ENCODE data around the gene SEMA3F. TPM values are rescaled to one million over a fixed set of nuclear protein-coding genes. Genes with fewer than 3 reads are reported as not detected.

The SEMA3F gene
- total RNA-seq: 10.2 TPM
- long read RNA-seq, transcript SEMA3F-201 (19 exons, 3,802 nt): major isoform, 6 of 26 reads
- long read RNA-seq, partial matches to known transcripts: 3 of 26 reads
- long read RNA-seq, other reads (novel, unspliced or antisense): 17 of 26 reads

DNA sequence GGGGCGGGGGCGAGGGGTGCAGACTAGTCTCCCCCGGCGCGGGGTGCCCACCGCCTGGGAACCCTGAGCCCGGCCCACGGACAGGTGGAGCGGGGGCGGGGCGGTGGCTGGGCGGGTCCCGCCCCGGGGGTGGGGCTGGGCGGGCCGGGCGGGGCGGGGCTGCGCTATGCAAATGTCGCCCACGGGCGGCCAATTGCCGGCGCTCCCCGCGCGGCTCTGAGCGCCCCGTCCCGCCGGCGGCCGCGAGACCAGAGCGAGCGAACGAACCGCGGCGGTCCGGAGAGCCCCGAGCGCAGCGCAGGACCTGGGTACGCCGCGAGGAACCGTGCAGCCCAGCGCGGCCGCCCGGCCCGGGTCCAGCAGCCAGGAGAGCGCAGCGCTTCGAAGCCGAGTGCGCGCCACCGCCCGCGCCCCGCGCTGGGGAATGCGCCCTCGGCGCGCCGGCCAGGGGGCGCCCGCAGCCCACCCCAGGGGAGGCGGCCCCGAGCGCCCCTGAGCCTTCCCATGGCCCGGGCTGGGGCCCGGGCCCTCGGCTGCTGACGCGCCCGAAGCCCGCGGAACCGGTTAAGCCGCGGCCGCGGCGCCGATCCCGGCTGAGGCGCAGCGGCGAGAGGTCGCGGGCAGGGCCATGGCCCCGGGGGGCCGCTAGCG lies at the start of gene SEMA3F:
SEMA3F (plus strand) TSS at position 485 of the 651 bp plus-strand sequence. CDS start 4,299 bp downstream, outside the sequence.
- H3K4me3 ChIP-seq: peak within 1 kb of the TSS; percentile 74
- peak; percentile 63 for DNase-seq
- TF ChIP-seq, protein P1, sequence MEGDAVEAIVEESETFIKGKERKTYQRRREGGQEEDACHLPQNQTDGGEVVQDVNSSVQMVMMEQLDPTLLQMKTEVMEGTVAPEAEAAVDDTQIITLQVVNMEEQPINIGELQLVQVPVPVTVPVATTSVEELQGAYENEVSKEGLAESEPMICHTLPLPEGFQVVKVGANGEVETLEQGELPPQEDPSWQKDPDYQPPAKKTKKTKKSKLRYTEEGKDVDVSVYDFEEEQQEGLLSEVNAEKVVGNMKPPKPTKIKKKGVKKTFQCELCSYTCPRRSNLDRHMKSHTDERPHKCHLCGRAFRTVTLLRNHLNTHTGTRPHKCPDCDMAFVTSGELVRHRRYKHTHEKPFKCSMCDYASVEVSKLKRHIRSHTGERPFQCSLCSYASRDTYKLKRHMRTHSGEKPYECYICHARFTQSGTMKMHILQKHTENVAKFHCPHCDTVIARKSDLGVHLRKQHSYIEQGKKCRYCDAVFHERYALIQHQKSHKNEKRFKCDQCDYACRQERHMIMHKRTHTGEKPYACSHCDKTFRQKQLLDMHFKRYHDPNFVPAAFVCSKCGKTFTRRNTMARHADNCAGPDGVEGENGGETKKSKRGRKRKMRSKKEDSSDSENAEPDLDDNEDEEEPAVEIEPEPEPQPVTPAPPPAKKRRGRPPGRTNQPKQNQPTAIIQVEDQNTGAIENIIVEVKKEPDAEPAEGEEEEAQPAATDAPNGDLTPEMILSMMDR (IDR thresholded peaks at IDR 0.05; ENCODE audit: borderline replicate concordance): peak; percentile 53
- H3K36me3 ChIP-seq: no peaks in the 10 kb centered on the region
- intact Hi-C loops (cut with micrococcal nuclease): no loop called here
- H3K27me3 ChIP-seq (ENCODE audit: low read depth): peaks cover 4% of the 10 kb centered on the region
- H3K9me3 ChIP-seq (replicated peaks): no peaks in the 10 kb centered on the region
- peak within 1 kb of the TSS; percentile 88 for H3K27ac ChIP-seq (replicated peaks)
- H3K4me1 ChIP-seq: peaks cover 44% of the 10 kb centered on the region

DNA sequence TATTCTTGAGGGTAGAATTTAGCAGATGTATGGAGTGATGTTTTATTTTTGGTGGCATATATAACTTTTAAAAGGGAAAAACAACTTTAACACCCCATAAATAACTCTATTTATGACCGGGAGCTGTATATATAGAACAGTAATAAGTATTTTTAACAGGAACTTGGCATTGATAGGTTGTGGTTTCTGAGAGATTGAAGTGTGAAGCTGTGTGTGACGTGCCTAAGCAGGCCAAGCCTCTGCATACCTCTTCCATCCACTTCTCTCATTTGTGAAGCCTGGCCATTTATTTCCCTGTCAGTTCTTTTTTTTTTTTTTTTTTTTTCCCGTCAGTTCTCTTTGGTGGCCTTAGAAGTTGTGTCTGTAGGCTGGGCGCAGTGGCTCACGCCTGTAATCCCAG lies 43.4 kb upstream of the SEMA3F start:
- no peak for DNase-seq
- Histone ChIP-seq H3K4me3 (no peak overlapping the region), H3K4me1 (peaks cover 19% of the 10 kb centered on the region), H3K27ac (replicated peaks) (peak overlapping the region; percentile 48), H3K9me3 (replicated peaks) (no peaks in the 10 kb centered on the region), H3K27me3 (ENCODE audit: low read depth) (no peaks in the 10 kb centered on the region), H3K36me3 (peaks cover 100% of the 10 kb centered on the region)
- TF ChIP-seq, protein P1 (IDR thresholded peaks at IDR 0.05; ENCODE audit: borderline replicate concordance): no peak
- intact Hi-C loops (cut with micrococcal nuclease): no loop called here

DNA sequence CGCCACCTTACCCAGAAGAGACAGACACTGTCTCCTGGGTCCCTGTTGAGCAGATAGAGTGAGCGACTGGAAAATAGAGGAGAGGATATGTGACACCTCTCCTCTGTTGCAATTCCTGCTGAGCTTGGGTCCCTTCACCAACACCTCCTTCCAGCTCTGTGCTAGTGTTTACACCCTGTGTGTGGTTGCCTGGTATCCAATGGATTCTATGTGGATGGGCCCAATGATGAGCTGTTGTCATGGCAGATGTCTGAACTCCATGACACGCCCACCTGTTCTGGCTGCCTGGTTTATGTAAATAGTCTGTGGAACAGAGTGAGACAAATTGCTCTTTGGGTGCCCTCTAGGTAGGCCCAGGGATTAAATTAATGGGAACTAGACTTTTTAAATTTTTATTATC lies 42.7 kb upstream of the SEMA3F start:
- Histone ChIP-seq H3K36me3 (peaks cover 100% of the 10 kb centered on the region), H3K27me3 (ENCODE audit: low read depth) (no peaks in the 10 kb centered on the region), H3K27ac (replicated peaks) (peak overlapping the region; percentile 48), H3K4me3 (no peak overlapping the region), H3K9me3 (replicated peaks) (no peaks in the 10 kb centered on the region), H3K4me1 (peaks cover 19% of the 10 kb centered on the region)
- no peak for DNase-seq
- intact Hi-C loops (cut with micrococcal nuclease): no loop called here
- TF ChIP-seq, protein P1 (IDR thresholded peaks at IDR 0.05; ENCODE audit: borderline replicate concordance): no peak

DNA sequence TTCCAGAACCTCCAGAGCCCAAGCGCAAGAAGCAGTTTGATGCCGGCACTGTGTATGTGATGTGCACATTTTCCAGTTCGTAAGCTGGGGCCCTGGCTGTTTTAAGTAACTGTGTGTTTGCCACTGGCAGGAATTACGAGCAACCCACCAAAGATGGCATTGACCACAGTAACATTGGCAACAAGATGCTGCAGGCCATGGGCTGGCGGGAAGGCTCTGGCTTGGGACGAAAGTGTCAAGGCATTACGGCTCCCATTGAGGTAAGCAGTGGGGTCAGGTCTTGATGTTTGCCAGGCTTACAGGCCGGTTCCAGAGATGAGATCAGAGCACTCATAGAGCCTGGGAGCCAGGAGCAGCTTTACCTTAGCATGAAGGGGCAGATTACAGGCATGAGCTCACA lies 38.0 kb upstream of the SEMA3F start:
- TF ChIP-seq, protein P1 (IDR thresholded peaks at IDR 0.05; ENCODE audit: borderline replicate concordance): no peak
- no peak overlapping the region for H3K27ac ChIP-seq (replicated peaks)
- intact Hi-C loops (cut with micrococcal nuclease): no loop called here
- H3K27me3 ChIP-seq (ENCODE audit: low read depth): no peaks in the 10 kb centered on the region
- no peak for DNase-seq
- peaks cover 93% of the 10 kb centered on the region for H3K36me3 ChIP-seq
- H3K9me3 ChIP-seq (replicated peaks): no peaks in the 10 kb centered on the region
- peaks cover 3% of the 10 kb centered on the region for H3K4me1 ChIP-seq
- H3K4me3 ChIP-seq: no peak overlapping the region

DNA sequence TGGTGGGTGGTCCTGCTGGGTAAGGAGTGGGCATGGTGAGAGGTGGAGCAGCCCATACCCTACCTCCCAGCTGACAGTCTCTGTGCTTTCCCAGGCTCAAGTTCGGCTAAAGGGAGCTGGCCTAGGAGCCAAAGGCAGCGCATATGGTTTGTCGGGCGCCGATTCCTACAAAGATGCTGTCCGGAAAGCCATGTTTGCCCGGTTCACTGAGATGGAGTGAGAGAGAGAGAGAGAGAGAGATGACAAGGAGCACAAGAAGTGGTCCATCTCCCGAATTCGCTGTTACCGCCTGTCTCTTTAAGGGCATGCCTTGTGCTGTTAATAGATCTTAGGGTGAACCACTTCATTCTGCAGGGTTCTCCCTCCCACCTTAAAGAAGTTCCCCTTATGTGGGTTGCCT lies 36.9 kb upstream of the SEMA3F start:
- Histone ChIP-seq H3K4me3 (no peak overlapping the region), H3K36me3 (peaks cover 82% of the 10 kb centered on the region), H3K4me1 (peaks cover 5% of the 10 kb centered on the region), H3K9me3 (replicated peaks) (no peaks in the 10 kb centered on the region), H3K27me3 (ENCODE audit: low read depth) (no peaks in the 10 kb centered on the region), H3K27ac (replicated peaks) (no peak overlapping the region)
- DNase-seq: no peak
- TF ChIP-seq, protein P1 (IDR thresholded peaks at IDR 0.05; ENCODE audit: borderline replicate concordance): no peak
- intact Hi-C loops (cut with micrococcal nuclease): no loop called here

Measured in left ventricle myocardium inferior (tissue), 1 donor.